ENCODE results near the gene VASN.
"Not testable (repeated sequence)": the region's sequence is repeated elsewhere in the genome, so short reads cannot be mapped to it uniquely, and the experiment has no call there.

Gene VASN

DNA sequence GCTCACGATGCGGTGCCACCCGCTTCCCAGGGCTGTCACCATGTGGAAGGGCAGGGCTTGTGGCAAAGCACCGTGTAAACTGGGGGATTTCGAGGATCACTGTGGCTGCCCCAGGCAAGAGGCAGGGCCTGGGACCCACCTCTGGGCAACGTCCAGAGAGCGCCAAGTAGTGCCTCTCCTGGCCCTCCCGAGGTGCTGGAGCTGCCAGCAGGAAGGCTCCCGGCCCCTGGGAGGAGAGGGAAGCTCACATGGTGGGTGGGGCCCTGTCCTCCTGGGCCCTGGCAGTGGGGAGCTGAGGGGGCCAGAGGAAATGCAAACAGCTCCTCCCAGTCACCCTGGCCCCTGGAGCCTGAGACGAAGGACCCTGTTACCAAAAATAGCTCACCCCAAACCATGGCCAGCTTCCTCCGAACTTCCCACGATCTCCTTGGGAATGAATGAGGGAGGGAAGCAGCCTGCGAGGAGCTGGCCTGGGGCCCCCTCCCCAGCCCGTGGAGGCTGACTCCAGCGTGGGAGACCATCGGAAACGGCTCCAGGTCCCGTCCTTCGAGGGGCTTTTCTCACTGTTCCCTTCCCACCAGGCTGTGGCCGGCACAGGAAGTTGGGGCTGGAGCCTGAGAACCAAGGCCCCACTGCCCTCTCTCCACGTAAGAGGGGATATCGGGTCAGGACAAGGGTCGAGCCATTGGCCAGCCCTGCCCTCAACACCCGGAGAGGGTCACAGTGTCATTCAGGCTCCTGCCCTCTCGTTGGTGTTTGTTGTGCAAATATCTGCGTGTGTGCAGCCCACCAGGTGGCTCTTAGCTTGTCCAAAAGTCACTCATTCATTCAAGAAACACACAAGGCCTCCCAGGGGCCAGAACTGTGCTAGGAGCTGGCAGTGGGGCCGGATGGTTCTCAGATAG, 17.7 kb downstream of the VASN start:
- H3K4me3 ChIP-seq (ENCODE audit: low read depth, low read length) = no peak overlapping the region
- no peak for DNase-seq (ENCODE audit: low read depth, low spot score)
- in situ Hi-C loops (cut with HindIII; ENCODE audit: low sequenced_read_pairs) = no loop called here
- TF ChIP-seq, protein P1, sequence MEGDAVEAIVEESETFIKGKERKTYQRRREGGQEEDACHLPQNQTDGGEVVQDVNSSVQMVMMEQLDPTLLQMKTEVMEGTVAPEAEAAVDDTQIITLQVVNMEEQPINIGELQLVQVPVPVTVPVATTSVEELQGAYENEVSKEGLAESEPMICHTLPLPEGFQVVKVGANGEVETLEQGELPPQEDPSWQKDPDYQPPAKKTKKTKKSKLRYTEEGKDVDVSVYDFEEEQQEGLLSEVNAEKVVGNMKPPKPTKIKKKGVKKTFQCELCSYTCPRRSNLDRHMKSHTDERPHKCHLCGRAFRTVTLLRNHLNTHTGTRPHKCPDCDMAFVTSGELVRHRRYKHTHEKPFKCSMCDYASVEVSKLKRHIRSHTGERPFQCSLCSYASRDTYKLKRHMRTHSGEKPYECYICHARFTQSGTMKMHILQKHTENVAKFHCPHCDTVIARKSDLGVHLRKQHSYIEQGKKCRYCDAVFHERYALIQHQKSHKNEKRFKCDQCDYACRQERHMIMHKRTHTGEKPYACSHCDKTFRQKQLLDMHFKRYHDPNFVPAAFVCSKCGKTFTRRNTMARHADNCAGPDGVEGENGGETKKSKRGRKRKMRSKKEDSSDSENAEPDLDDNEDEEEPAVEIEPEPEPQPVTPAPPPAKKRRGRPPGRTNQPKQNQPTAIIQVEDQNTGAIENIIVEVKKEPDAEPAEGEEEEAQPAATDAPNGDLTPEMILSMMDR (IDR thresholded peaks at IDR 0.05; ENCODE audit: low read depth, low read length) = no peak

DNA sequence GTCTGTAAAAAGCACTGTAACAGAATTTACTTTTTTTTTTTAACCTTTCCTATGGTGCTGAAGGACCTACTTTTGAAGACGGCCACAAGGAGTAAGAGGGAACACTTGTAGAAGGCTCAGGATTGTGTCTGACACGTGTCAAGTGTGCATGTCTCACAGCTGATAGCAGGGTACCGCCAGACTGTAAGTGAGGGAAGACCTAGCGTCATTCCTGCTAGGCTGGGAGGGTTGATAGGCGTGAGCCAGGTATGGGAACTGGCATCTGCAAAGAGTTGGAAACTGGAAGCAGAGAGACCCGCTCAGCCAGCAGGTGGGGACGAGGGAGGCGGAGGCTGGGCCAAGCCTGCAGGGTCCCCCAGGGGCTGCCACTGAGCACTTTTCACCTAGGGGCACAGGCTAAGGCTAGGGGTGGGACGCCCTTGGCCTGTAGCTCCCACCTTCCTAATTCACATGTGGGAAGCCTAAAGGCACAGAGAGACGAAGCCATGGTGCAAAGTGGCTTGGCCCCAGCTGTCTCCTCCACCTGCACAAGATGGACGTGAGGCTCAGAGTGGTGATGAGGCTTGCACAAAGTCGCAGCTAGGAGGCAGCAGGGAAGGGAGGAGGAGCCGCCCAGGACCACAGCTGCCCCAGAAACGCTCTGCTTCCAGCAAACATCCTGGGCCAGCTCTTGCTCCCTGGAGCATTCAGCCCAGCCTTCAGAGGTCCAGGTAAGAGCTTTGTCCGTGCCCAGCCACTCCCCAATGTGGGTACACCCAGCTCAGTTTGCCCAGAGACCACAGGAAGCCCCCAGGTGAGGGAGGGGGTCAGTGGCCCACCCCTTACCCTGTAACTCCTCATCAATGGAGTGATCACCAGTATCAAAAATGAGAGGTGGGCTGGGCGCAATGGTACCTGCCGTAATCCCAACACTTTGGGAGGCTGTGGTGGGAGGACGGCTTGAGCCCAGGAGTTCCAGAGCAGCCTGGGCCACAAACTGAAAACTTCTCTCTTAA, 18.9 kb downstream of the VASN start:
- in situ Hi-C loops (cut with HindIII; ENCODE audit: low sequenced_read_pairs) = no loop called here
- TF ChIP-seq, protein P1 (IDR thresholded peaks at IDR 0.05; ENCODE audit: low read depth, low read length) = peak; percentile 35
- no peak overlapping the region for H3K4me3 ChIP-seq (ENCODE audit: low read depth, low read length)
- no peak for DNase-seq (ENCODE audit: low read depth, low spot score)

DNA sequence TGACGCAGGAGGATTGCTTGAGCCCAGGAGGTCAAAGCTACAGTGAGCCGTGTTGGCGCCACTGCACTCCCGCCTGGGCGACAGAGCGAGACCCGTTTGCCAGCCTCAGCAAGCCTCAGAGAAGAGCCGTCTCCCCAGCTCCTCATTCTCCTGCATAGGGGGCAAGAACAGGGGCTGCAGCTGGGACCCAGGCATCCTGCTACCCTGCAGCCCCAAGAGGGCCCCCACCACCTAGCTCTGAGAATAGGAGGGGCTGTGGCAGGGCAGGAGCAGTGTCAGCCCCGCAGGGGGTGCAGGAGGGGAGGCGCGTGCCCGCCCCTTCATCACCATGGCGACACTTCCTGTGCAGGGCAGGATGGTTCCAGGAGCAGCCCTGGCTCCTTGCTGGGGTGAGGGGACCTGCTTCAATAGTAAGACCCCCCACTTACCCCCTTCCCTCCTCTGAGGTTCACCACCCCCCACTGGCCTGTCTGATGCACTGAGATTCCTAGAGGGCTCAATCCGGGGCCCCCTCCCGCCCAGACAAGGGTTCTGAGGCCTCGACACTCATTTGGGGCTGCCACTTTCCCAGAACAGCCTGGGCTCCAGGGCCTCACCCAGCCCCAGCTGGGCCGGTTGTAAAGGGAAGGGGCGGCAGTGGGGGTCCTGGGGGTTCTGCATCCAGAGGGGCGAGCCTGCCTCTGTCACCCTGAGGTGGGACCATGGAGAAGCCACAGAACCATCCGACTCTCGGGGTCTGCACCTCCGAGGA, 20.2 kb downstream of the VASN start:
- TF ChIP-seq, protein P1 (IDR thresholded peaks at IDR 0.05; ENCODE audit: low read depth, low read length) = no peak
- DNase-seq (ENCODE audit: low read depth, low spot score) = no peak
- no peak overlapping the region for H3K4me3 ChIP-seq (ENCODE audit: low read depth, low read length)
- in situ Hi-C loops (cut with HindIII; ENCODE audit: low sequenced_read_pairs) = no loop called here

DNA sequence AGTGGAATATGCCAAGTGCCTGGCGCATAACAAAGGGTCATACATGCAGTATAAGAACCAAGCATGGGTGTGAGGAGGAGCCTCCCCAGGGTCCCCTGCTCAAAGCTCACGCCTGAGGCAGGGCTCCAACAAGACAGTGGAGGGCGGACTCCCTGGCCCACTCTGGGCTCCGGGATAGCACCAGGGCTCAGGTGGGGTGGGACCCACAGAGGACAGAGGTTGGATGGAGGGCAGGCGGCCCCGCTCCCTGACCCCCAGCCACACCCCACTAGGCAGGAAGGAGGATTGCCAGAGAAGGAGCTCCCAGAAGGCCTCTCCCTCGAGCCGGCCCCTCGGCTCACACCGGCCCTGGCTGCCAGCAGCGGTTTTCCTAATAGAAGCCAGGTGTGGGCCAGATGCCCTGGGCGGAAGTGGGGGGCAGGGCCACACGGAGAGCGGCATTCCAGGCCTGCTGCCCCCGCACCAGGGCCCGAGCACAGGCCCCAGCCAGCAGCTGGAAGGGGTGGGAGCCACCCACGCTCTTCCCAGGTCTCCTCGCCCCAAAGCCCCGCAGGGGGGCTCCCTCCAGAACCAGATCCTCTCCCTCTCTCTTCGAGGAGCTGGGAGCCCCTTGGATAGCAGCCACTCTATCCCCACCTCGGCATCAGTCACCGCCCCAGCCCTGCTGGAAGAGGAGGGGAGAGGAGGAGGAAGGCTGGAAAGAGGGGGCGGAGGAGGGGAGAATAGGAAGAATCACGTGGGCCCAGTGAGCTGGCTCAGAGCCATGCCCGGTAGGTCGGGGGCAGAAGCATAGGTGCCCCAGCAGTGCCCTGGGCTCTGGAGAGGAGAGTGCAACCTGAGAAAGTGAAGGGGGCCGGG, 21.0 kb downstream of the VASN start:
- DNase-seq (ENCODE audit: low read depth, low spot score) = peak; percentile 63
- no peak overlapping the region for H3K4me3 ChIP-seq (ENCODE audit: low read depth, low read length)
- TF ChIP-seq, protein P1 (IDR thresholded peaks at IDR 0.05; ENCODE audit: low read depth, low read length) = no peak
- in situ Hi-C loops (cut with HindIII; ENCODE audit: low sequenced_read_pairs) = no loop called here

DNA sequence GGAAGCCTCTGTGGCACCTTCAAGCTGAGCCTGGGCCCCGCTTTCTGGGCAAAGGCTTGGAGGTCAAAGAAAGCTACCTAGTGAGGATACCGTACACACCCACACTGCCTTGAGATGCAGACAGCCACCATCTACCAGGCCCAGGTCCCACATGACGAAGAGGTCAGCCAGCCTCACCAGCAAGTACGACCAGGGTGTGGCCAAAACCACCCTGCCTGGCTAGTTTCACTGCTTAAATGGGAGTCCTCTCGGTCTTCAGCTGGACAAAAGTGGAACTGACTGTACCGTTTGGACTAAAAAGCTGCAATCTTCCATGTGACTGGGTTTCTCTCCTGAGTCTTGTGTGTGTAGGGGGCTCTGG, 21.6 kb downstream of the VASN start:
- H3K4me3 ChIP-seq (ENCODE audit: low read depth, low read length) = no peak overlapping the region
- DNase-seq (ENCODE audit: low read depth, low spot score) = no peak

DNA sequence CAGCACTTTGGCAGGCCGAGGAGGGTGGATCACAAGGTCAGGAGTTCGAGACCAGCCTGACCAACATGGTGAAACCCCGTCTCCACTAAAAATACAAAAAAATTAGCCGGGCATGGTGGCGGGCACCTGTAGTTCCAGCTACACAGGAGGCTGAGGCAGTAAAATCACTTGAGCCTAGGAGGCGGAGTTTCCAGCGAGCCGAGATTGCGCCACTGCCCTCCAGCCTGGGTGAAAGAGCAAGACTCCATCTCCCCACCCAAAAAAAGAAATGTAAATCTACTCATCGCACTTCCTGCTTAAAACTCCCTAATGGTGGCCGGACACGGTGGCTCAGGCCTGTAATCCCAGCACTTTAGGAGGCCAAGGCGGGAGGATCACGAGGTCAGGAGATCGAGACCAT, 22.2 kb downstream of the VASN start:
- H3K4me3 ChIP-seq (ENCODE audit: low read depth, low read length); DNase-seq (ENCODE audit: low read depth, low spot score); in situ Hi-C loops (cut with HindIII; ENCODE audit: low sequenced_read_pairs): not testable (repeated sequence)

More for the DNA sequence above, 21.6 kb downstream of the VASN start:
- in situ Hi-C loops (cut with HindIII; ENCODE audit: low sequenced_read_pairs) = no loop called here
- TF ChIP-seq, protein P1 (IDR thresholded peaks at IDR 0.05; ENCODE audit: low read depth, low read length) = no peak

All from astrocyte of the spinal cord (primary cell).